Activated T-cell treated with anti-CD3 and anti-CD28 coated beads, Interleukin-2, amount 50 U/mL, for 4 hours (primary cell): ENCODE data around the gene FOXO1. TPM values are rescaled to one million over a fixed set of nuclear protein-coding genes. Genes with fewer than 3 reads are reported as not detected.

Experiments
- ATAC-seq, 2 donors: fragments of 200-7000 bp; cut with Tn5 transposase; one replicate each; pipeline ENCODE4 v1.10.0; 2021
- DNase-seq: peaks from one replicate; pipeline ENCODE4 v3.0.0-alpha.2; 2020
- H3K27me3 Mint-ChIP-seq: one replicate; pipeline ENCODE4 v1.8.0; 2021; ENCODE audit warnings: low read depth, mixed read lengths
- H3K36me3 Mint-ChIP-seq: one replicate; pipeline ENCODE4 v1.8.0; 2022; ENCODE audit warnings: mixed read lengths; ENCODE audit not compliant: insufficient read depth
- H3K4me1 Mint-ChIP-seq: one replicate; pipeline ENCODE4 v1.8.0; 2021; ENCODE audit warnings: low read depth, mixed read lengths
- H3K4me3 Mint-ChIP-seq: one replicate; pipeline ENCODE4 v1.8.0; 2021; ENCODE audit warnings: mild to moderate bottlenecking, moderate library complexity, mixed read lengths
- H3K9me3 Mint-ChIP-seq: one replicate; pipeline ENCODE4 v1.8.0; 2021; ENCODE audit warnings: mixed read lengths
- total RNA-seq, 3 donors: library from RNA; stranded (reverse); gene quantifications; one replicate each; pipeline ENCODE4 v1.2.1, GENCODE V29; 2021

The FOXO1 gene
- total RNA-seq, 3 donors from 2014 or later, result 61.1 to 64.0 (median 62.7) TPM

DNA sequence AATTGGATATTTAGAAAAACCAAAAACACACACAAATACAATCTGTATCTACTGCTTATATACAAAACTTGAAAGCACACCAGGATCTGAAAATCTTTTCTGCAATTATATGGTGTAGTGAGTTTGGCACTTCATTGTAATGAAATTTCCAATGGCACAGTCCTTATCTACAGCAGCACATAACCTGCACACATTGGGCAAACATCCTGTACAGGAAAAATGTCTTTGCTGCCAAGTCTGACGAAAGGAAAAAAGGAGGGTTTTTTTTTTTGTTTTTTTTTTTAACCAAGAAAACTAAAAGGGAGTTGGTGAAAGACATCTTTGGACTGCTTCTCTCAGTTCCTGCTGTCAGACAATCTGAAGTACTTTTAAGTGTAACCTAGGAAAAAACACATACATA, 107.8 kb downstream of the FOXO1 start:
- no peak for DNase-seq
- H3K4me3 Mint-ChIP-seq, result no peak overlapping the region
- no peaks in the 10 kb centered on the region for H3K9me3 Mint-ChIP-seq
- no peak for ATAC-seq
- no peaks in the 10 kb centered on the region for H3K27me3 Mint-ChIP-seq
- peaks cover 79% of the 10 kb centered on the region for H3K4me1 Mint-ChIP-seq
- H3K36me3 Mint-ChIP-seq, result peaks cover 38% of the 10 kb centered on the region

GRCh38 chr13:40556453-40556852, 110.0 kb downstream of the FOXO1 start:
- Mint-ChIP-seq H3K4me1 (peaks cover 76% of the 10 kb centered on the region), H3K27me3 (no peaks in the 10 kb centered on the region), H3K36me3 (peaks cover 38% of the 10 kb centered on the region), H3K4me3 (no peak overlapping the region), H3K9me3 (no peaks in the 10 kb centered on the region)
- DNase-seq, result no peak
- no peak for ATAC-seq

- H3K9me3 Mint-ChIP-seq, result no peaks in the 10 kb centered on the region
- peaks cover 60% of the 10 kb centered on the region for H3K4me1 Mint-ChIP-seq
- DNase-seq, result no peak
- no peak overlapping the region for H3K4me3 Mint-ChIP-seq
- peaks cover 23% of the 10 kb centered on the region for H3K36me3 Mint-ChIP-seq
- no peaks in the 10 kb centered on the region for H3K27me3 Mint-ChIP-seq
- ATAC-seq, result no peak
These were observed 113.1 kb downstream of the FOXO1 start for GRCh38 chr13:40553356-40553755.

- Mint-ChIP-seq H3K9me3 (no peaks in the 10 kb centered on the region), H3K27me3 (no peaks in the 10 kb centered on the region), H3K4me3 (no peak overlapping the region), H3K36me3 (peaks cover 20% of the 10 kb centered on the region), H3K4me1 (peaks cover 60% of the 10 kb centered on the region)
- DNase-seq (no peak), ATAC-seq (no peak)
These were observed 113.5 kb downstream of the FOXO1 start for GRCh38 chr13:40552895-40553294.

GRCh38 chr13:40550130-40550529, 116.3 kb downstream of the FOXO1 start:
- Mint-ChIP-seq H3K27me3 (no peaks in the 10 kb centered on the region), H3K9me3 (no peaks in the 10 kb centered on the region), H3K36me3 (peaks cover 9% of the 10 kb centered on the region), H3K4me1 (peaks cover 39% of the 10 kb centered on the region), H3K4me3 (no peak overlapping the region)
- DNase-seq, result no peak
- no peak for ATAC-seq

DNA sequence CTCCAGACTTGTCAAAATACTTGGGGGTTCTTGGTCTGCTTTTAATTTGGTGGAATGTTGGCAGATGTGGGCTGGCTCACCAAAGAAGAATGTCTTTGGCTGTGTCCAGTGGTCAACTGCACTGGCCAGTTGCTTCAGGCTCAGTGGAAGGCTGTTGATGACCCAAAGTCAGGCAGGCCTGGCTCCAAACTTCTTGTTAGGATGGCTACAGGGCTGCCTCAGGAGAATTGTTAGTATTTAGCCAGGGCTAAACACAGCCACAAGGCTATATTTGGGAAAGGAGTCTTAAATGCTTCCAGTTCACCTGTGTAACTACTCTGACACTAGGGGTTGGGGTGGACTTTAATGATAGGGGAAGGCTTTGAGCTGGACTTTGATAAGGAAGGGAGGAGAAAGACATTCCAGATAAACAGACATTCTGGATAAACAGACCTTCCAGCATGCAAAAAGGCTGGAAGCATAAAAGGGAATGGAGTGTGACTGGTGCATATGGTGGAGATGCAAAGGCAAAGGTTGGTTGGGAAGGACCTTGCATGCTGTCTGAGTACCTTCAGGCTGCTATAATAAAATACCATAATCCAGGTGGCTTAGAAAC, 116.8 kb downstream of the FOXO1 start:
- Mint-ChIP-seq H3K36me3 (peaks cover 9% of the 10 kb centered on the region), H3K27me3 (no peaks in the 10 kb centered on the region), H3K4me1 (peaks cover 34% of the 10 kb centered on the region), H3K4me3 (no peak overlapping the region), H3K9me3 (no peaks in the 10 kb centered on the region)
- DNase-seq (no peak), ATAC-seq (no peak)

- H3K4me3 Mint-ChIP-seq, result no peak overlapping the region
- peak; percentile 53 to 59 for ATAC-seq
- H3K4me1 Mint-ChIP-seq, result peaks cover 19% of the 10 kb centered on the region
- H3K9me3 Mint-ChIP-seq, result no peaks in the 10 kb centered on the region
- DNase-seq, result no peak
- no peaks in the 10 kb centered on the region for H3K27me3 Mint-ChIP-seq
- H3K36me3 Mint-ChIP-seq, result peaks cover 3% of the 10 kb centered on the region
These were observed 118.7 kb downstream of the FOXO1 start for GRCh38 chr13:40547591-40548315.

DNA sequence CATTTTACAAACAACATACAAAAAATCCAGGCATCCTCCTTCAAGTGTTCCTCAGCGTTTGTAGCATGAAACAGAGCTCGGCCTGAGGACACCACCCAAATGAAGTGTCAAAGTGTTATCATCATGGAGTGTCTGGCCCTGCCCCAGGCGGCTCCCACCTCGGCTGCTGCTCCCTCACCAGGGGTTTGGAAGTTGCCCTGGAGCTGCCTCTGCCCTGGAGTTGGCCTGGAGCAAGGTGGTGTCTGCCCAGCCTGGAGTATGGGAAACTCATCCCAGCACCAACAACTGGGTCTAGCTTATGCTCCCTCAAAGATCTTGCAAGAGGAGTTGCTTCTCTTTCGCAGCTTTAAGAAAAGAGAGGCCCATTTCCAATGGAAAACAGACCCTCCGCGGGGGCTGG, 120.4 kb downstream of the FOXO1 start:
- Mint-ChIP-seq H3K36me3 (peaks cover 3% of the 10 kb centered on the region), H3K9me3 (no peaks in the 10 kb centered on the region), H3K4me3 (no peak overlapping the region), H3K4me1 (peaks cover 10% of the 10 kb centered on the region), H3K27me3 (no peaks in the 10 kb centered on the region)
- DNase-seq (no peak), ATAC-seq (no peak)

DNA sequence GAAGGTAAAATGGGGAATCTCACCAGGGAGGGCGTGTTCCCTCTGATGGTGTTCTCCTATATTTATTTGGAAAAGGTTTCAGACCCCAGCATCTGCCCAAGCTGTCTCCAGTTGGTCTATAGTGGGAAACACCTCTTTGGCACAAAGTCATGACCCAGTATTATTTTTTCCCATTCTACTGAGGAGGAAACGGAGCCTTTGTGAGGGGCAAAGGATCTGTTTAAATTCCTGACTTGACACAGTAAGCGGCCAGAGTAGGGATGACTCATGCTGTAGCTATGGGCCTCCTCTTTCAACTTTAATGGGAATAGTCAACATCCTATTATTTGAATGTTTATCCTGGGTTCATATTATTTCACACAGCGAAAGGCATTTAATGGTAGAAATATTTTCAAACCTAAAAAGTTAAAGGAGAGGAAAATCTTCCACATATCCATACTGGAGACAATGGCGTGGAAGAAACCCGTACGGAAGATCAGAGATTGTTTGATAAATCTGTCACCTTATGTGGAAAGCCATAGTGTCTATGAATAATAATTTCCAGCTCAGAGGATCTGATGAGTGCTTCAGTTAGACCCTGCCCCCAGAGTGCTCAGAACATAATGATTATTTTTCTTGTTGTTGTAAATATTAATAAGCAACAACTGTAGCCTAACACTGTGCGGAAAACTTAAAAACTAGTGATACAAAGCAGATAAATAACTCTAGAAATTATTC, 126.0 kb downstream of the FOXO1 start:
- Mint-ChIP-seq H3K36me3 (no peaks in the 10 kb centered on the region), H3K27me3 (no peaks in the 10 kb centered on the region), H3K4me1 (peaks cover 6% of the 10 kb centered on the region), H3K4me3 (no peak overlapping the region), H3K9me3 (no peaks in the 10 kb centered on the region)
- ATAC-seq (no peak), DNase-seq (no peak)

- H3K36me3 Mint-ChIP-seq, result no peaks in the 10 kb centered on the region
- ATAC-seq (no peak), DNase-seq (no peak)
- no peaks in the 10 kb centered on the region for H3K9me3 Mint-ChIP-seq
- peaks cover 6% of the 10 kb centered on the region for H3K4me1 Mint-ChIP-seq
- no peak overlapping the region for H3K4me3 Mint-ChIP-seq
- H3K27me3 Mint-ChIP-seq, result no peaks in the 10 kb centered on the region
These were observed 126.7 kb downstream of the FOXO1 start for GRCh38 chr13:40539576-40540327.

DNA sequence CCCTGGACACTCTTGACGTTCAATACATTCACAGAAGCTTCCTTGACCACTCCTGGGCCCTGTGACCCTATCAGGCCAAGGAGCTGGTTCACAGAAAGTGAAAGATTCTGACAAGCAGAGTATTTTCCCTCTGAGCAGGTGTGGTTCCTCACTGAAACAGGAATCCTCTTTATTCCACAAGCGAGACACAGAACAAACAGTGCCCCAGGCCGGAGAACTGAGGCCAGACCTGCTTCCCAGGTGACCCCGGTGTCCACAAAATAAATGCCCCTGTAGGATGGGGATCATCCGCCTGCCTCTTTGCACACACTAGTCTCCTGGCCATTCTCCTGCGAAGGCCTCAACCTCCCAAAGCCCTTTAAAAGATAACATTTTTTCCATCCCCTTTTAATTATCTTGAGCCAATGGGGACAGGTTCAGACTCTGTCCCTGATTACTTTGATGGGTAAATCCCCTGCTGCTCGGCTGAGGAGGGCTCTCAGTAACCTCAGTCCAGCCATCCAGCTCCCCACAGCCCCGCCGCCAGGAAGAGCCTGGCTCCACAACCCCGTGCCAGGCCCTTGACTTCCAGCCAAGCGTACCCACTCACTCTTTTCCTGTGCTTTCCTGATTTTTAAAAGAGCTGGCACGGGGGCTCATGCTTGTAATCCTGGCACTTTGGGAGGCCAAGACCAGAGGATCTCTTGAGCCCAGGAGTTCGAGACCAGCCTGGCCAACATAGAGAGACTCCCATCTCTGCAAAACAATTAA, 129.1 kb downstream of the FOXO1 start:
- Mint-ChIP-seq H3K36me3 (no peaks in the 10 kb centered on the region), H3K27me3 (no peaks in the 10 kb centered on the region), H3K4me3 (no peak overlapping the region), H3K4me1 (peaks cover 7% of the 10 kb centered on the region), H3K9me3 (no peaks in the 10 kb centered on the region)
- DNase-seq (no peak), ATAC-seq (no peak)

- Mint-ChIP-seq H3K36me3 (no peaks in the 10 kb centered on the region), H3K4me1 (peaks cover 10% of the 10 kb centered on the region), H3K4me3 (no peak overlapping the region), H3K27me3 (no peaks in the 10 kb centered on the region), H3K9me3 (no peaks in the 10 kb centered on the region)
- ATAC-seq, result no peak
- DNase-seq, result no peak
These were observed 129.9 kb downstream of the FOXO1 start for GRCh38 chr13:40536443-40537113.

DNA sequence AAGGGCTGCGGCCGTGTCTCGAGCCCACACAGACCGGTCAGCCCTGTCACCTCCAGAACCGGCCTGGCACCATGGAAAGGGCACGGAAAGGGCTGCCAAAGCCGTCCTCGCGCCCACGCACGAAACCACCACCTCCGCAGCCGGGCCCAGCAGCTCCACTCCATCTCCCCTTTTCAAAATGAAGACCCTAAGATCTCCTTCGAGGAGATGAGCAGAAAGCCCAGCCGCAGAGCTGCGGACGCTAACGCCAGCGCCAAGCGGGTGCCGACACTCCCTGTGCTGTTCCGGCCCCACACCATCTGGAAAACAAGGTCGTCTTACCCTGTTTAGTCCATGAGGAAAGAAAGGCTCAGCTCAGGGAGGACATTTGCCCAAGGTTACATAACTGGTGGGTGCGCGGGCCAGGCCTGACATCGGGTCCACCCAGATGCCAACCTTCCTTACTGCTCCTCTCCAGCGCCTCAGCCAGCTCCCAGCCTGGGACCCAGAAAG, 131.1 kb downstream of the FOXO1 start:
- Mint-ChIP-seq H3K9me3 (no peaks in the 10 kb centered on the region), H3K36me3 (no peaks in the 10 kb centered on the region), H3K27me3 (no peaks in the 10 kb centered on the region), H3K4me3 (no peak overlapping the region), H3K4me1 (peaks cover 18% of the 10 kb centered on the region)
- ATAC-seq, result no peak
- no peak for DNase-seq
